ENCODE measurements around the gene GALNT1. TPM values are rescaled to one million over a fixed set of nuclear protein-coding genes. Genes with fewer than 3 reads are reported as not detected.
A peak's percentile ranks its signal among the peaks of the same experiment; 100 is the strongest.

The GALNT1 gene
- total and polyA plus RNA-seq, 2 donors (not counting 1 experiment from before 2014, with no cell fraction given): 7.5 to 51.3 TPM

DNA sequence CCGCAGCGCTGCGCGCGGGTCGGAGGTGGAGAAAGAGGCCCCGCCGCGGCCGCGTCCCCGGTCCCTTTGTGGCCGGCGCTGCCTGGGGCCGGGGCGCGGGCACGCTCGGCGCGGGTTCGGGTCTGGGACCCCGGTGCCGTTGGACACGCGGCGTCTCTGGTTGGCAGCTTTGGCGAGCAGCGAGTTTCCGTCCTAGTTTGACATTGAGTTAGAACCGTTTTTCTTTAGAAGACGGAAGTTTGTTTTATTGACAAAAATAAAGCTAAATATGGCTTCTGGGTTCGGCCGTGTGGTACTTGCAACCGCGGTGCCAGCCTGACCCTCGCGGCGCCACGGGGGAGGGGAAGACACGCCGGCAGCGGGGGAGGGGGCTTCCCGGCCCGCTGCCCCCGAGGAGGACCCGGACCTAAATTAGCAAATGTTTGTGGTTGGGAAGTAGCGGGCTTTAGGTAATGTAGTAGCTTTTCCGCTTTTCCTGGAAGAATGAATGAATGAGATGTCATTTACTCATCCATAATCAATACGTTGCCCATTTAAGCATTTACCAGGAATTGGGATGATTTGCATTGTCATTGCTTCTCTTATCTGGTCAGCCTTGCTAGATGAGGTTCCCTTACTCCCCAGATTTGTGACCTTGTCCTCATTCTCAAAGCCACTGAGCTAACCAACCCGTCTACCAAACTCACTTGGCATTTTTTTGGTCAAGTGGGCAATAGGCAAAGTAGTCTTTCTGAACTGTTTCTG, 530 bp downstream of the GALNT1 start:
- Mint-ChIP-seq H3K4me1 (peaks cover 35% of the 10 kb centered on the region), H3K4me3 (peak overlapping the region; percentile 86), H3K9me3 (ENCODE audit: insufficient read depth) (no peaks in the 10 kb centered on the region), H3K27me3 (no peaks in the 10 kb centered on the region), H3K27ac (peak overlapping the region; percentile 83)
- no peaks in the 10 kb centered on the region for H4K20me1 ChIP-seq (ENCODE audit: control insufficient read depth, insufficient read depth, low read length, poor library complexity, severe bottlenecking)
- peaks cover 51% of the 10 kb centered on the region for H3K79me2 ChIP-seq (ENCODE audit: control insufficient read depth, insufficient read depth, low read length)
- H3K9me3 ChIP-seq (ENCODE audit: control extremely low read depth in 1 of 3, control insufficient read depth in 2 of 3, insufficient read depth in 1 of 3, low read length in 2 of 3): peaks cover 0 to 4% (median under 1%) of the 10 kb centered on the region in 3 donors
- H3K4me1 ChIP-seq (ENCODE audit: control insufficient read depth in 2 of 2, insufficient read depth in 2 of 2, low read length in 2 of 2): peaks cover 15 to 16% of the 10 kb centered on the region in 2 donors
- peak overlapping the region; percentile 79 for H3K9ac ChIP-seq (ENCODE audit: low read length)
- intact Hi-C loops (cut with micrococcal nuclease): loop anchor here (1.0 to 10.0 kb wide), 8 partner anchors 10 to 549 kb away; partner anchors contain the start of genes INO80C, RMP24, RPRD1A and ZNF397
- POLR2A ChIA-PET: interaction anchor here (0.9 to 1.4 kb wide), 4 partner anchors 10 to 88 kb away, joined by 3 to 9 read pairs (median 5); partner anchors contain the start of gene INO80C
- peak overlapping the region; percentile 89 for H3K4me2 ChIP-seq (replicated peaks; ENCODE audit: low read depth, low read length, poor library complexity, severe bottlenecking)
- DNase-seq: peak; percentile 63
- H3K27me3 ChIP-seq (replicated peaks in 1 of 4; ENCODE audit: control extremely low read depth in 1 of 4, control insufficient read depth in 3 of 4, insufficient read depth in 4 of 4, low read length in 3 of 4): no peaks in the 10 kb centered on the region
- H3K36me3 ChIP-seq (replicated peaks in 1 of 2; ENCODE audit: control extremely low read depth in 1 of 2, control insufficient read depth in 1 of 2, extremely low read depth in 1 of 2, insufficient read depth in 2 of 2, low read length in 1 of 2): no peaks in the 10 kb centered on the region
- H3K27ac ChIP-seq (ENCODE audit: low read length in 2 of 2): peak overlapping the region in 1 of 2 donors; percentile 71
- peak; percentile 16 for ATAC-seq (ENCODE audit: low read depth)
- H2AFZ ChIP-seq (ENCODE audit: insufficient read depth, low read depth, low read length, poor library complexity, severe bottlenecking): peak overlapping the region; percentile 78
- peak overlapping the region; percentile 51 to 87 (median 71) for H3K4me3 ChIP-seq (ENCODE audit: control extremely low read depth in 1 of 5, extremely low read depth in 1 of 5, insufficient read depth in 1 of 5, low read depth in 2 of 5, low read length in 4 of 5)
- WGBS (ENCODE audit: insufficient coverage): 1% methylated on average over 46 of the region's 51 CpGs
- TF ChIP-seq EZH2 (IDR thresholded peaks at IDR 0.05; ENCODE audit: borderline replicate concordance, insufficient read depth, low read depth, low read length, poor library complexity, severe bottlenecking): no peak
- TF ChIP-seq, protein P1, sequence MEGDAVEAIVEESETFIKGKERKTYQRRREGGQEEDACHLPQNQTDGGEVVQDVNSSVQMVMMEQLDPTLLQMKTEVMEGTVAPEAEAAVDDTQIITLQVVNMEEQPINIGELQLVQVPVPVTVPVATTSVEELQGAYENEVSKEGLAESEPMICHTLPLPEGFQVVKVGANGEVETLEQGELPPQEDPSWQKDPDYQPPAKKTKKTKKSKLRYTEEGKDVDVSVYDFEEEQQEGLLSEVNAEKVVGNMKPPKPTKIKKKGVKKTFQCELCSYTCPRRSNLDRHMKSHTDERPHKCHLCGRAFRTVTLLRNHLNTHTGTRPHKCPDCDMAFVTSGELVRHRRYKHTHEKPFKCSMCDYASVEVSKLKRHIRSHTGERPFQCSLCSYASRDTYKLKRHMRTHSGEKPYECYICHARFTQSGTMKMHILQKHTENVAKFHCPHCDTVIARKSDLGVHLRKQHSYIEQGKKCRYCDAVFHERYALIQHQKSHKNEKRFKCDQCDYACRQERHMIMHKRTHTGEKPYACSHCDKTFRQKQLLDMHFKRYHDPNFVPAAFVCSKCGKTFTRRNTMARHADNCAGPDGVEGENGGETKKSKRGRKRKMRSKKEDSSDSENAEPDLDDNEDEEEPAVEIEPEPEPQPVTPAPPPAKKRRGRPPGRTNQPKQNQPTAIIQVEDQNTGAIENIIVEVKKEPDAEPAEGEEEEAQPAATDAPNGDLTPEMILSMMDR (IDR thresholded peaks at IDR 0.05): no peak
- CTCF ChIA-PET: interaction anchor here (1.2 to 1.3 kb wide), 3 partner anchors 10 to 175 kb away, joined by 3 to 6 read pairs (median 3); no protein-coding TSS in a partner anchor
